ENCODE measurements around the gene GRK5. TPM values are rescaled to one million over a fixed set of nuclear protein-coding genes. Genes with fewer than 3 reads are reported as not detected.

The GRK5 gene
- total and polyA plus RNA-seq, 2 donors from 2014 or later: 7.3 to 18.7 TPM

- no peak overlapping the region for H3K9ac ChIP-seq (ENCODE audit: low read length in 3 of 3)
- intact Hi-C loops (cut with DNase I): no loop called here
- H3K4me1 ChIP-seq (ENCODE audit: control insufficient read depth in 2 of 3, insufficient read depth in 2 of 3, low read depth in 1 of 3, low read length in 3 of 3): no peaks in the 10 kb centered on the region
- no peaks in the 10 kb centered on the region for H3K27me3 ChIP-seq (ENCODE audit: control insufficient read depth, insufficient read depth, low read length)
- DNase-seq: peak in 1 of 5 donors; percentile 12
- peak overlapping the region in 1 of 2 donors; percentile 41 for H3K27ac ChIP-seq (ENCODE audit: low read depth in 2 of 2, low read length in 2 of 2)
- H3K9me3 ChIP-seq (ENCODE audit: control insufficient read depth in 2 of 3, insufficient read depth in 1 of 3, low read length in 3 of 3): no peaks in the 10 kb centered on the region
- no peak overlapping the region for H3K4me3 ChIP-seq (ENCODE audit: low read length in 3 of 3)
- TF ChIP-seq, protein P1, sequence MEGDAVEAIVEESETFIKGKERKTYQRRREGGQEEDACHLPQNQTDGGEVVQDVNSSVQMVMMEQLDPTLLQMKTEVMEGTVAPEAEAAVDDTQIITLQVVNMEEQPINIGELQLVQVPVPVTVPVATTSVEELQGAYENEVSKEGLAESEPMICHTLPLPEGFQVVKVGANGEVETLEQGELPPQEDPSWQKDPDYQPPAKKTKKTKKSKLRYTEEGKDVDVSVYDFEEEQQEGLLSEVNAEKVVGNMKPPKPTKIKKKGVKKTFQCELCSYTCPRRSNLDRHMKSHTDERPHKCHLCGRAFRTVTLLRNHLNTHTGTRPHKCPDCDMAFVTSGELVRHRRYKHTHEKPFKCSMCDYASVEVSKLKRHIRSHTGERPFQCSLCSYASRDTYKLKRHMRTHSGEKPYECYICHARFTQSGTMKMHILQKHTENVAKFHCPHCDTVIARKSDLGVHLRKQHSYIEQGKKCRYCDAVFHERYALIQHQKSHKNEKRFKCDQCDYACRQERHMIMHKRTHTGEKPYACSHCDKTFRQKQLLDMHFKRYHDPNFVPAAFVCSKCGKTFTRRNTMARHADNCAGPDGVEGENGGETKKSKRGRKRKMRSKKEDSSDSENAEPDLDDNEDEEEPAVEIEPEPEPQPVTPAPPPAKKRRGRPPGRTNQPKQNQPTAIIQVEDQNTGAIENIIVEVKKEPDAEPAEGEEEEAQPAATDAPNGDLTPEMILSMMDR (IDR thresholded peaks at IDR 0.05; ENCODE audit: borderline replicate concordance, extremely low read depth, insufficient read depth): no peak
- FAIRE-seq: no peak
- H3K36me3 ChIP-seq (ENCODE audit: control insufficient read depth in 2 of 3, insufficient read depth in 3 of 3, low read length in 3 of 3): no peaks in the 10 kb centered on the region
These were observed 154.8 kb downstream of the GRK5 start for GRCh38 chr10:119362122-119362521.

GRCh38 chr10:119364645-119365600 lies 157.6 kb downstream of the GRK5 start:
- H3K4me3 ChIP-seq (ENCODE audit: low read length in 3 of 3): no peak overlapping the region
- FAIRE-seq (no peak), DNase-seq (peak in 1 of 5 donors; percentile 61)
- H3K27ac ChIP-seq (ENCODE audit: low read depth in 2 of 2, low read length in 2 of 2): no peak overlapping the region
- no peaks in the 10 kb centered on the region for H3K27me3 ChIP-seq (ENCODE audit: control insufficient read depth, insufficient read depth, low read length)
- H3K36me3 ChIP-seq (ENCODE audit: control insufficient read depth in 2 of 3, insufficient read depth in 3 of 3, low read length in 3 of 3): no peaks in the 10 kb centered on the region
- TF ChIP-seq, protein P1 (IDR thresholded peaks at IDR 0.05; ENCODE audit: borderline replicate concordance, extremely low read depth, insufficient read depth): no peak
- H3K9me3 ChIP-seq (ENCODE audit: control insufficient read depth in 2 of 3, insufficient read depth in 1 of 3, low read length in 3 of 3): no peaks in the 10 kb centered on the region
- no peak overlapping the region for H3K9ac ChIP-seq (ENCODE audit: low read length in 3 of 3)
- intact Hi-C loops (cut with DNase I): no loop called here
- H3K4me1 ChIP-seq (ENCODE audit: control insufficient read depth in 2 of 3, insufficient read depth in 2 of 3, low read depth in 1 of 3, low read length in 3 of 3): no peaks in the 10 kb centered on the region

DNA sequence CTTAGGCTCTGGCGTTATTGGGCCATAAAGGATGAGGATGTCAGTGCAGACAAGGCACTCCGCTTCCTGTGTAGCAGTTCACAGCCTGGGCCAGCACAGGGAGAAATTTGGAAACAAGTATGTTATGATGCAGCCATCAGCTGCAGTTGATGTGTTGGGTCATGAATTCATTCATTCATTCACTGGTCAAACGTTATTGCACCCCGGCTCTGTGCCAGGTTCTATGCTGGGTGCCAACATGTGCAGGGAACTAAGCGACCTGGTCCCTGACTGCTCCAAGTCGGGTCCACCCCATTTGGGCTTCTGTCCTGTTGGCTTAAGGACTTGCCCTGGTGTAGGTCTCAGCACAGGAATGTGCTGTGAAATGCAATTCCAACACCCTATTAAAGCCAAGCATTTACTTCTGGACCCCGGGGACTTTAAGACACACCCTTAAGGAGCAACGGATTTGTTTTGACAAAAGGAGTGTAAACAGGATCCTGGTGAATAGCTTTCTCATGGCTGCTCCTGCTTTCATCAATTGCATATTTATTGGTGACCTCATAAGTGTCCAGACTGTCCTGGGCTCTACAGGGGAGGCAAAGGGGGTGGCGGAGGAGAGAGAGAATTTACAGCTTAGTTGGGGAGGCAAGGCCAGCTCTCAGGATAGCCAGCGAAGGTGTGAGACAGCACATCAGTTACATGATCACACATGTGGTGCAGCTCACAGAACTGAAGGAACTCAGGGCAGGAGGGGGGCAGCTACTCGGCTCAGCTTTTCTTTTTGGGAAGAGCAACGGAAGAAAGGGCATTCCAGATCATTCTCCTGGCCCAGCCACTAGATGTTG lies 158.6 kb downstream of the GRK5 start:
- Histone ChIP-seq H3K36me3 (ENCODE audit: control insufficient read depth in 2 of 3, insufficient read depth in 3 of 3, low read length in 3 of 3) (no peaks in the 10 kb centered on the region), H3K27ac (ENCODE audit: low read depth in 2 of 2, low read length in 2 of 2) (no peak overlapping the region), H3K4me3 (ENCODE audit: low read length in 3 of 3) (no peak overlapping the region), H3K27me3 (ENCODE audit: control insufficient read depth, insufficient read depth, low read length) (no peaks in the 10 kb centered on the region), H3K4me1 (ENCODE audit: control insufficient read depth in 2 of 3, insufficient read depth in 2 of 3, low read depth in 1 of 3, low read length in 3 of 3) (no peaks in the 10 kb centered on the region), H3K9ac (ENCODE audit: low read length in 3 of 3) (no peak overlapping the region), H3K9me3 (ENCODE audit: control insufficient read depth in 2 of 3, insufficient read depth in 1 of 3, low read length in 3 of 3) (no peaks in the 10 kb centered on the region)
- DNase-seq (no peak), FAIRE-seq (no peak)
- intact Hi-C loops (cut with DNase I): no loop called here
- TF ChIP-seq, protein P1 (IDR thresholded peaks at IDR 0.05; ENCODE audit: borderline replicate concordance, extremely low read depth, insufficient read depth): no peak
